ENCODE measurements around the gene APBA2.
"Not testable (repeated sequence)": the region's sequence is repeated elsewhere in the genome, so short reads cannot be mapped to it uniquely, and the experiment has no call there.

The APBA2 gene

DNA sequence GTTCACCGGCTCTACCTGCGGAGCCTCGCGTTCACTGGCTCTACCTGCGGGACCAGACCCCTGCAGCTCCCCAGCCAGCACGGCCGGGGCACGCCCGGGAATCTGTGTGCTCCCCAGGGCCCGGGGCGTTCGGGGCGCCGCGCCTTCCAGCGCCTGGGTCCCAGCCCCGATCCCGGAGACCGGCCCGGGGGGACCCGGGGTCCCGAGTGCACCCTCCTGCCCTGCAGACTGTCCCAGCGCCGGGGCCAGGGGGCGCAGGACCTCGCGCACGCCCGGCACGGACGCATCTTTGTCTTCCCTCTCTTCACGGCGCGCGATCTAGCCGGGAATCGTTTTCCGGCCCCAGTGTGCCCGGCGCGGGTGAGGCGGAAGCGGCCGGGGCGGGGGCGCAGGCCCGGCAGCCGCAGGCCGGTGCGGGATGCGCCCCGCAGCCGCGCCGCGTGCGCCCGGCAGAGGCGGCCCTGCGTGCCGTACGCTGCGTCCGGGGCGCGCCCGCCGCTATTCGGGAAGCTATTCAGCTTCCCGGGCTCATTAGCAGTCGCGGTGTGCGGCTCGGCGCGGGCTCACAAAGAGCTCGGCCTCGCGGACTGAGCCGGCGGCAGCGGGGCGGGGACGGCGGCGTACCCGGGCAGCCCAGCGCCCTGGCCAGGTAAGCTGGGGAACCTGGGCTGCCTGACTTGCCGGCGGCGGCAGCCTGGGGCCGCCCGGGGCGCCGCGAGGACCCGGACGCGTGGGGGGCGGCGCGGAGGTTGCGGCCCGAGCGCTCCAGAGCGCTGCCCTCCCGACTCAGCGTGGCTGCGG is at the start of gene APBA2:
TSS of gene APBA2 (plus strand) at position 345 of the 801 bp plus-strand sequence. CDS start 167,911 bp downstream, outside the sequence.
- DNase-seq: no peak

DNA sequence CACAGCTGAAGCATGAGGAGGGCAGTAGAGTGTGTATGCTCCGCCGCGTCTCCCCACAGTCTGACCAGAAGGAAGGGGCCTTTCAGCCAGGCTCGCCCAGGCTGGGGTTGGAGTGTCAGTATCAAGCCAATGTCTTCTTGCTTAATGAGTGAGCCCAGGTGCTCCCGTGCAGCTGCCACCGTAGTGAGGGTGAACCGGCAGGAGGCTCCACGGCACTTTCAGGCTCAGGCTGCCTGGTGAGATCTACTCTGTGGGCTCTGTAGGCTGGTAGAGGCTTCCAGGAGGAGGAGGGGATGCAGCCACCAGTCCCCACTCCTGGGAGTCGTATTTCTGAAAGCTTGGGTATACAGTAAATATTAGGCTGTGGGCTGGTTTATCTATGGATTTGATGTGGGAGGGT is 45.5 kb upstream of the APBA2 start:
- not testable (repeated sequence) for DNase-seq

DNA sequence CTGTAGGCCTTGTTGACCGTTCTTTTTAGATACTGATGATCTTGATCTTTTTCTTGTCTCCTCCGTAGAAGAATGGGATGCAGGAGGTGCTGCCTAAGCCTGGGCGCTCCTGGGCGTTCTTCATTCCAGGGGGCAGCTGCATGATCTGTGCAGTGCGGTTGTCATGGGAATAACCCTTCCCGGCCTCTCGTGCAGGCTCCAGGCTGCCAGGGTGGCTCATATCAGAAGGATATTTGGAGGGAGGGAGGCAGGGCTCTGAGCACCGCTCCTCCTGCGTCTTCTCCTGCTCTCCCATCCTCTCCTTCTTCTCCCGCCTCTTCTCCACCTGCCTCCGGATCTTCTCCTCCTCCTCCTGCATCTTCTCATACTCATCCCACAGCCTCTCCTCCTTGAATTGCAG is 43.6 kb upstream of the APBA2 start:
- DNase-seq: not testable (repeated sequence)

DNA sequence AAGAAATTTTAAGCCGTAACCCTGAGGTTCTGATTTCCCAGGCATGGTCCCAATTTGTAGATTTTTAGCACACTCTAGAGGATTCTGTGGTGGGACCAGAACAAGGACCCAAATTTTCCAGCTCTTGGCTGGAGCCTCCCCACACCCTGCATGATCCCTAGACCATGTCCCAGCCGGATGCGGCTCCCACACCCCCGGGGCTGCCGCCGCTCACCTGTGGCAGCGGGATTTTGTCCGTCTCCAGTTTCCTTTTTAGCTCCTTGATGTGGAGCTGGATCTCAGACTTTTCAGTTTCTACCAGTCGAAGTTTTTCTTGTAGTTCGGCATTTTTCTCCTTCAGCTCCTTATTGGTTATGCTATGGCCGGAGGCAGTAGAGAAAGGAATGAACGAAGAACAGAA is 42.3 kb upstream of the APBA2 start:
- not testable (repeated sequence) for DNase-seq

DNA sequence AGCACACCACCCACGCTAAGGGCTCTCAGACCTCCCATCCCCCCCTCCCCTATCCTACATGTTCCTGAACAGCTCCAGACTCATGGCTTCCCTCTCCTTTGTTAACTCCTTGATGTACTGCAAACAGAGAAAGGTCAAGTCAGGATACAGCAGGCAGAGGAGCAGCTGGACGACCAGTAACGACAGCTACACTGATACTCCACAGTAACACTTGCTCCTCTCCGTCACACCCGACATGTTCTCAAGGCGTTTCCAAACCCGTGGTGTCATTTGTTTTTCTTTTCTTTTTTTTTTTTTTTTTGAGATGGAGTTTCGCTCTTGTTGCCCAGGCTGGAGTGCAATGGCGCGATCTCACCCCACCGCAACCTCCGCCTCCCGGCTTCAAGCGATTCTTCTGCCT is 41.6 kb upstream of the APBA2 start:
- not testable (repeated sequence) for DNase-seq

DNA sequence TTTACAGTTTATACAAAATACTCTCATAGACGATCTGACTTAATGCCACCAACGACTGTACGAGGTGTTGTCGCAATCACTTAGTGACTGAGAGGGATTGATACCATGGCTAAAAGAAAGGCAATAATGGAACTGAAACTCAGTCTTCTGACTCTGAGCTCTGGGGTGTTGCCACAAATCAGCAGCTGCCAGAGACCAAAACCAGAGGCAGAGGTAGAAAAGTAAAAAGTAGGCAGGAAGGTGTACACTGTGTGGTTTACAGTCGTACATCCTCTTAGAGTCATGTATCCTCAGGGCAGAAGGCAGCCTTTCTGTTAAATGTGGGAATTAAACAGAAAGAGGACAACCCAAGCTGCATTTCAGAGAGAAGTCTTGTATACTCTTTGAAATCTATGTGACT is 38.5 kb upstream of the APBA2 start:
- not testable (repeated sequence) for DNase-seq

DNA sequence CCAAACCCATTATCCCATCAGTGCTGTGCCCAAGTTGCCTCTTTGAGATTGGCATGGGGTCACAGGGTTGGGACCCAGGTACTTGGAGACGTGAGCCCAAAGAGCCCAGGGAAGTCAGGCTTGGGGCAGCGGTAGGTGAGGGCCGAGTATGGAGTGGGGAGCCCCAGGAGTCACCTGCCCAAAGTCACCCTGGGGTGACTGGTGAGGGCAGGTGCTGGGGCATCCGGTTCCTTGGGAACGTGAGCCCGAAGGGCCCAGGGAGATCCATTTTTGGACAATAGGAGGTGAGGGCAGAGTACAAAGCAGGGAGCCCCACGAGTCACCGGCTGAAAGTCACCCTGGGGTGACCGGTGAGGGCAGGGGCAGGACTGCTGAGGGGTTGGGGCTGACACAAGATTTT is 37.8 kb upstream of the APBA2 start:
- DNase-seq: not testable (repeated sequence)

DNA sequence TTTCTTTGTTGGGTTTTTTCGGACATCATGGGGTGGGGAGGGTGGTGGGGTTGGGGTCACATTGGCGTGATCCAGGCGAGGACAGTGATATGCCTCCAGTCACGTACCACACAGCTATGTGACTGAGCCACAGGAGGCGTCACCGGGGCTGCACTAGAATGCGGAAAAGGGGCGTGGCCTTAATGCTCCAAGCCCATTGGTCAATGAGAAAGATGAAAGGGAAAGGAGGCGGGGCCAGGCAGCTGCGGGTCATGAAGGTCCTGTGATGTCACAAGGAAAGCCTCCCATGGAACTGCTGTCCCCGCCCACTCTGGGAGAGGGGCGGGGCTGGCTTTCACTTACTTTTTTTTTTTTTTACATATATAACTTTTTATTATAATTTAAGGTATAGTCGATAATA is 37.3 kb upstream of the APBA2 start, which contains the start of gene GOLGA6L7:
TSS of gene GOLGA6L7 (minus strand) at position 124 of the 400 bp plus-strand sequence. CDS start at position 29, 95 bp downstream.
- DNase-seq: not testable (repeated sequence)

DNA sequence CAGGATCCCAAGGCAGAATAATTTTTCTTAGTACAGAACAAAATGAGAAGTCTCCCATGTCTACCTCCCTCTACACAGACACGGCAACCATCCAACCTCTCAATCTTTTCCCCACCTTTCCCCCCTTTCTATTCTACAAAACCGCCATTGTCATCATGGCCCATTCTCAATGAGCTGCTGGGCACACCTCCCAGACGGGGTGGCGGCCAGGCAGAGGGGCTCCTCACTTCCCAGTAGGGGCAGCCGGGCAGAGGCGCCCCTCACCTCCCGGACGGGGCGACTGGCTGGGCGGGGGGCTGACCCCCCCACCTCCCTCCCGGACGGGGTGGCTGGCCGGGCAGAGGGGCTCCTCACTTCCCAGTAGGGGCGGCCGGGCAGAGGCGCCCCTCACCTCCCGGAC is 36.5 kb upstream of the APBA2 start:
- not testable (repeated sequence) for DNase-seq

DNA sequence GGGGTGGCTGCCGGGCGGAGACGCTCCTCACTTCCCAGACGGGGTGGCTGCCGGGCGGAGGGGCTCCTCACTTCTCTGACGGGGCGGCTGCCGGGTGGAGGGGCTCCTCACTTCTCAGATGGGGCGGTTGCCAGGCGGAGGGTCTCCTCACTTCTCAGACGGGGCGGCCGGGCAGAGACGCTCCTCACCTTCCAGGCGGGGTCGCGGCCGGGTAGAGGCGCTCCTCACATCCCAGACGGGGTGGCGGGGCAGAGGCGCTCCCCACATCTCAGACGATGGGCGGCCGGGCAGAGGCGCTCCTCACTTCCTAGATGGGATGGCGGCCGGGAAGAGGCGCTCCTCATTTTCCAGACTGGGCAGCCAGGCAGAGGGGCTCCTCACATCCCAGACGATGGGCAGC is 36.0 kb upstream of the APBA2 start:
- DNase-seq: not testable (repeated sequence)

DNA sequence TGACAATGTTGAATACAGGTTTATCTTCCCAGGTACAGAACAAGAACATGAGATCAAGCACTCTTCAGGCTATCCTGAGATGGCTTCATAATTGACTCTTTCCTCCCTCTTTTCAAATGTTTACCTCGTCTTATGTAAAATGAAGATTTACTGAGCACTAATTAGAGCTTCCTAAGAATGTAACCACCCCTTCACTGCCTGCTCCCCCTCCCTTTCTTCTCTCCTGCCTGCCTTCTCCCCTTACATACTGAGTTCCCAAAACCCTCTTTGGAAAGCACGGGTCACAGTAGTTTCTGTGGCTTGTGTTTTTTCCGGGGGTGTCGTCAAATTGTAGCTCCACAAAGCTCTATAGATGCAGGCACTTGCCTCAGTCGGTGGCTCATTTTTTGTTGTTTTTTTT is 32.1 kb upstream of the APBA2 start:
- not testable (repeated sequence) for DNase-seq

DNA sequence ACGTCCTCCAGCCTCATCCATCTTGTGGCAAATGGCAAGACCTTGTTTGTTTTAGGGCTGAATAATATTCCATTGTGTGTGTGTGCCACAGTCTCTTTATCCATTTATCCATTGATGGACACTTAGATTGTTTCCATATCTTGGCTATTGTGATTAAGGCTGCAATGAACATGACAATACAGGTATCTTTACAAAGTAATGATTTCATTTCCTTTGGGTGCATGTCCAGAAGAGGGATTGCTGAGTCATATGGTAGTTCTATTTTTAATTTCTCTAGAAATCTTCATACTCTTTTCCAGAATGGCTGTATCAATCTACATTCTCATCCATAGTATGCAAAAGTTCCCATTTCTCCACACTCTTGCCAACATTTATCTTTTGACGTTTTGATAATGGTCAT is 31.2 kb upstream of the APBA2 start:
- not testable (repeated sequence) for DNase-seq

DNA sequence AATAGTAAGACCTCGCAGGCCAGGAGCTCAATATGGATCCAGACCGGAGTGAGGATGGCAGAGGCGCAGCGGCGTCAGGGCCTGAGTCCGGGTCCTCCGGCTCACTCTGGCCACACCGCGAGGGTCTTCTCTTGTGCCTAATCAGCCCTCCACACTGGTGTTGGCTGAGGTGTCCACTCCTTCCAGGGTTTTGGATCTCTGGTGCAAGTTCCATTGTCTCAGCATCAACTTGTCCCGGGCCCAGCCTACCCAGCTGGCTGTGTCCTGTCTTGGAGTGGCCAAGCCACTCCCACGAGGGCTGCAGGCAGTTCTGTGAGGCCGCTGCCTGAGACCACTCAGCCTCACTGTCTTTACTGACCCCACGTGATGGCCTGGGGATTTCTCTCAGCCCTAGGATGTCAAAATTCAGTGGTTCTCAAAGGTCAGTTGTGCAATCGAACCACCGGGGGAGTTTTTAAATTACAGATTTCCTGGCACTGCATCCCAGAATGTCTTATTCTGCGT is 24.7 kb upstream of the APBA2 start:
- DNase-seq: no peak

DNA sequence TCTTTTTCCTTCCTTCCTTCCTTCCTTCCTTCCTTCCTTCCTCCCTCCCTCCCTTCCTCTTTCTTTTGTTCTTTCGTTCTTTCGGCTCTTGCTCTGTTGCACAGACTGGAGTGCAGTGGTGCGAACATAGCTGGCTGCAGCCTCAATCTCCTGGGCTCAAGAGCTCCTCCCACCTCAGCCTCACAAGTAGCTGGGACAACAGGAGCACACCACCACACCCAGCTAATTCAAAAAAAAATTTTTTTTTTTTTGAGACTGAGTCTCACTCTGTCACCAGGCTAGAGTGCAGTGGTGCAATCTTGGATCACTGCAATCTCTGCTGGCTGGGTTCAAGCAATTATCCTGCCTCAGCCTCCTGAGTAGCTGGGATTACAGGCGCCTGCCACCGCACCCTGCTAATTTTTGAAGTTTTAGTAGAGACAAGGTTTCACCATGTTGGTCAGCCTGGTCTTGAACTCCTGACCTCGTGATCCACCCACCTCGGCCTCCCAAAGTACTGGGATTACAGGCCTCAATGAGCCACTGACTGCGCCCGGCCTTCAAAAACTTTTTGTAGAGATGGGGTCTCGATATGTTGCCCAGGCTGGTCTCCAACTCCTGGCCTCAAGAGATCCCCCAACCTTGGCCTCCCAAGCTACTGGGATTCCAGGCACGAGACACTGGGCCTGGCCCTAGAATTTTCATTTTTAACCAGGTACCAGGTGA is 24.0 kb upstream of the APBA2 start:
- DNase-seq: not testable (repeated sequence)

DNA sequence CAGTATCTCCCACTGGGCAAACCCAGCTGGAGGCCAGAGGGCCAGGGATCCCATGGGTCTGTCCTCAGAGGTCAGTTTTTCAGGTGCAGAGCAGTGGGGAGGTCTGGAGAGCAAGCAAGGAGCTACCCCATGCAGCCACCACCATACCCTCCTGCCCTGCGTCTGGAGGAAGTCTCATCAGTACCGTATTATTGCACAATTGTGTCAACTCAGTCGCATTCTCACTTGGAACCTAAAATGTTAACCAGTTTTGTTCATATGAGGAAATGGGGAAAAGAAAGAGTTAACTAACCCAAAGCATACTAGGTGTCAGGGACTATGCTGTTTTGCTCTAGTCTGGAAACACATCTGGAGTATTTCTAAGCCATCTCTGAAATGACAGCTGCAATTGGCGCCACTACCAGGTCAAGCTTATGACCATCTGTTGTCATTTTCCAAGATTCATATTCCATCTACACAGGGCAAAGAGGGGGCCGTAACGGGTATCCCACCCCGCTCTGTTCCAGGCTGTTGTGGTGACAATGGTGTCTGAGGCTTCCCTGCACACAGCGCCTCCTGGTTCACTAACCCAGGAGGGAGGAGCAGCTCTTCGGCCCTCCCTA is 16.9 kb upstream of the APBA2 start:
- DNase-seq: no peak

DNA sequence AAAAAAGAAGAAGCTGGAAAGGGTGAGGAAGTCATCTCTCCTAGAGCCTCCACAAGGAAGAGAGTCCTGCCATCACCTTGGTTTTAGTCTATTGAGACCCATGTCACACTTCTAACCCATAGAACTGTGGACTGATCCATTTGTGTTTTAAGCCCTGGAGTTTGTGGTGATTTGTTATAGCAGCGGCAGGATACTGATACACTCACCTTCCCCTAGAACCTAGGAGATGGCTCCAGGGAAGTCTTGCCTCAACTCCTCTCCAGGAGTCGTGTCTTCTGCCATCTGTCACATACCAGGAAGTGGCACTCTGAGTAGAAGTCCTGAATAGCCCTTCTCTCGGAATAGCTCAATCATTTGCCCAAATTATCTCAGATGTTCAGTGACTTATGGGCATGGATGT is 14.6 kb upstream of the APBA2 start:
- DNase-seq: no peak

DNA sequence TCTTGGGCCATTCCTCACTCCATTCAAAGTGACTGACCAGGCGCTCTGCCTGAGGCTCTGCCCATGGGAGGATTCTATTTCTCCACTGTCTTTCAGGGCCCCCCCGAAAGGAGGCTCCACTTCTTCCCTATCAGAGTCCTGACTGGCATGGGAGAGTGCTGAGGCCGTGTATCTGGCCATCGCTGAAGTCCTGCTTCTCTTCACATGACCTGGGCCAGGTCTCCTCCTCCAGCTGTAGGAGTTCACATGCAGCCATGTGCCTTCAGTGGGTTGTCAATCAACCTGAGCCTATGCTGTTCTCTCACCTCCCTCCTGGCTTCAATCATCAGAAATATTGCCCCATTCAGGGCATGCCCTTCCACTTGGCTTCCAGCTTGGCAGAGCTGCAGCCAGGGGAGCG is 12.8 kb upstream of the APBA2 start:
- DNase-seq: no peak

DNA sequence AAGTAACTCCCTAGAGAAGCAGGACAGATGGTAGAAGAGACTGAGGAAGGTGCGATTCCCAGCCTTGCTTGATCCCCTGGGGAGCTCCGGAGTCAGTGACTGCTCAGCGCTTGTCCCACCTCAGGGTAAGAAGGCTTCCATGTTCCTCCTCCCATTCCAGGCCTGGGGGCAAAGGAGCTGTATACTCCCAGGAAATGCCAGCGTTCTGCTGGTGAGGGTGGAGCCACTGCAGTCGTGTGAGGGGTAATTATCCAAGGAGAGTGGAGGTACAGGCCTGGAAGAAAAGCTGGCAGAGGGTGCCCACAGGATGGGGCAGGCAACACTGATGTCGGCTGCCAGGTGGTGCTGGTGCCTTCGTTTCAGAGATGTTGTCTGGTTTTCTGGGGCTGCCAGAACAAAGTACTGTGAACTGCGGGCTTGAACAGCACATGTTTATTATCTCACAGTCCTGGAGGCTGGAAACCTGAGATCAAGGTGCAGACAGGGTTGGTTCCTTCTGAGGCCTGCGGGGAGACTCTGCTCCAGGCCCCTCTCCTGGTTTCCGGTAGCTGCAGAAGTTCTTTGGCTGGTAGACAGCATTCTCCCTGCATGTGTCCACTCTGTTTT is 12.1 kb upstream of the APBA2 start:
- DNase-seq: no peak

DNA sequence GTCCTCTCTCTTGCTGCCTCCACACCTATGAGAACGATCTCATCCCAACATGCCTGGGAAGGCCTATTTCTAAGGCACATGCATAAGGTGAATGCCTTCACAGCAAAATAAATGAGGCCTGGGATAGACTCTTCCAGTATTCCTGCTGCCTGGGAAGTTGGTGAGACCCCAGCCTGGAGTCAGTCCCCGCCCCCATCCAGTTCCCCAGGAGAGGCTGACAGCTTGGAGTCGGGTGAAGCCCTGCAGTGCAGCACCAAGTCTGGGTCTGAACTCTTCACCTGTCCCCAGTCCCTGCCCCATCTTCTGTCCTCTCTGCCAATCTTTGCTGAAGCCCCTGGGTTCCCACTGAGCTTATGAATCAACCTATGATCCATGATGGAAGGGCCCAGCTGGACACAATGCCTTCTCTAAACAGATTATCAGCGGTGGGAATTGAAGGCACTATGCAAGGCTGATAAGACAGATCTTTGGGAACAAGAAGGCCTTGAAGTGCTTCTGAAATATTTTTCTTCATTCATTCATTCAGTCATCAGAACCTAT is 10.2 kb upstream of the APBA2 start:
- DNase-seq: no peak

DNA sequence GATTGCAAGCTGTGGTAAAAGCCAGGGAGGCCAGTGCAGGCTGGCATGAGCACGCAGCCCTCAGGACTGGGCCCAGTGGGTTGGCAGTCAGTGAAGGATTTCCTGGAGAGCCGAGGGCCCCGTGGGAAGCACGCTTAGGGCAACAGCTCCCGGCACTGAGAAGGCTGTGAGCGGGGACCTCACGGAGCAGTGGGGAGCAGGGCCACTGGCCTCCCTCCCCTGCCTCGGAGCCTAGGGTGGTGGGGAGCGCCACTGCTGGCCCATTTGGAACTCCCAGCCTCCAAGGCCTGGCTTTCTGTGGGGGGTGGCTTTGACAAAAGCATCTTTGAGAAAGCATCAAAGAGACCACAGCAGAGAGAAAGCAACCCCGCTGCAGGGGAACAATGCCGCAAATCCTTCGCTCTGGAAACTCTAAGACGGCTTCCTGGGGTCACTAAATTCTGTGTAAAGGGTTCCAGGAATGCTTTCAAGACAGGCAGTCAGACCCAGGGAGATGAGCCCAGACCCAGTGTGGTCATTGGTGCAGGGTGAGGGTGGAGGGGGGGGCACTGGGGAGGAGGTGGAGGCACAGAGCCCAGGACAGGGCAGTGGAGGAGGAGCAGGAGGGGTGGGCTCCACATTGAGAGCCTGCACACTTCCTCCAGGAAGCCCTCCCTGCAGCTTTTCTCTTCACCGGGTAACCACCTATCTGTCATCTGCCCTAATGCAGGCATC is 9.5 kb upstream of the APBA2 start:
- DNase-seq: no peak

DNA sequence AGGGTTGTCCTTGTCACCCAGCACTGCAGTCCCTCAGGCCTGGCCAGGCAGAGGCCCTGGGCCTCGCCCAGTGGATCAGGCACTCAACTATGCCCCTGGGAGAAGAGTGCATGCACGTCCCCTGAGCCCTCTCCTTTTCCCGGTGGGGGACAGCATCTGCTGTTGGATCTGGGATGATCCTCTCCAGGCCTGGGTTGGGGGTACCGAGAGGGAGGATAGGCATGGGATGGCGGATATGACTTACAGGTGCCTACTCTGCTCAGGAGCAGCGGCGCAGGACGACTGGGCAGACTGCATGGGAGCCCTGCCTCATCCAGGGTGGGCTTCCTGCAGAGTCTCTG is 9.0 kb upstream of the APBA2 start:
- DNase-seq: no peak

DNA sequence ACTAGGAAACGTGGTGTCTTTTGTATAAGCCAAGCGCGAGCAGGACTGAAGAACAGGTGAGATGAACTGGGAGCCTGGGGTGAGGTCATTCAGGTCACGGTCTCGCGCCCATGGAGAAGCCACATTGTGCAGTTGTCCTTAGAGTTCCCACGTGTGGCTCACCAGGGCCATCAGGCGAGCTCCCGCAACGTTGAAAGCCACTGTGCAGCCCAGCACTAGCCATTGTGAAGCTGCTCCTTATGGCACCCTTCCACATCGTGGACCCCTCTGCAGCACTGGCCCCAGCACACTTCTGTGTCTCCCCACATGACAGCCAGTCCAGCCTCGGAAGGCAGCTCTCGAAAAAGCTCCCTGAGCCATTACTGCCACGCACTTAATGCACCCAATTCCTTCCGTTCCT is 7.6 kb upstream of the APBA2 start:
- DNase-seq: no peak

Data from DMS153 (cell line).